HG03460 (cell line): ENCODE measurements around the gene PTTG1IP.

Source experiments
- ATAC-seq: cut with Tn5 transposase; IDR thresholded peaks from one replicate; pipeline ENCODE4 v1.9.1; 2021; ENCODE audit not compliant: unreplicated experiment

PTTG1IP gene

DNA sequence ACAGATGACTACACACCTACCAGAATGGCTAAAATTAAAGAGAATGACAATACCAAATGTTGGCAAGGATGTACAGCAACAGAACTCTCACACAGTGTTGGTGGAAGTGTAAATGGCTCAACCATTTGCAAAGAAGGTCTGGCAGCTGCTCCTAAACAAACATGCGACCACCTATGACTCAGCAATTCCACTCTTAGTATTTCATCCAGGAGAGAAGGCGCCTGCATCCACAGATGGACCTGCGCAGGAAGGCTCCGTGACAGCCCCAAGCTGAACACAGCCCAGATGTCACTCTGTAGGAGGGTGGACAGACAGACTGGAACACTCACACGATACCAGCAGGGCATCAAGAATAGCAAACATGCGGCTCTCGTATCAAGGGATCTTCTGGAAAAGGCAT lies 6.7 kb downstream of the PTTG1IP start:
- no peak for ATAC-seq

GRCh38 chr21:44865561-44866280 lies 7.8 kb downstream of the PTTG1IP start:
- no peak for ATAC-seq

DNA sequence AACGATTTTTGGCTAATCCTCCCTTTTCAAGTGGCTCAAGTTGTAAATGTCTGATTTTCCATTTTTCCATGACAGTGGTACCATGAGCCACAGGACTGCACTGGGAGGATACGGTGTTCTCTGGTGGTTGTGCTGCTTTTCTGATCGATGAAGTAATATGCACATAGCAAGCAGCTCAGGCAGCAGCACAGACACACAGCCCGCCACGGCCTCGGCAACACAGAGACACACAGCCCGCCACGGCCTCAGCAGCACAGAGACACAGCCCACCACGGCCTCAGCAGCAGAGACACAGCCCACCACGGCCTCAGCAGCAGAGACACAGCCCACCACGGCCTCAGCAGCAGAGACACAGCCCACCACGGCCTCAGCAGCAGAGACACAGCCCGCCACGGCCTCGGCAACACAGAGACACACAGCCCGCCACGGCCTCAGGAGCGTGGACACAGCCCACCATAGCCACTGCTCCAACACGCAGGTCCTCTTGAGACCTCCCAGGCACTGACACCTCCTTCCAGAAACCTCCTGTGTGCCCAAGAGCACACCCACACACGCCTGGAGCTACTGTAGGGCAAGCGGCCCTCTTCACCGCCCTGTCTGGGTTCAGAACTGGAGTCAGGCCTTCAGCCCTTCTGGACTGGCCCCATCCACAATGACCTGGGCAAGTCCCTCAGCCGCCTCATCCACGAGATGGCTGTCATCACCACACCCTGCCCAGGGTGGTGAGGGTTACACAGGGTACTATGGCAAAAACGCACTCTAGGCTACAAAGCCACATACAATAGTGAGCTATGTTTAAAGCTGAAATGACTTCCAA lies 10.4 kb downstream of the PTTG1IP start:
- ATAC-seq = no peak

DNA sequence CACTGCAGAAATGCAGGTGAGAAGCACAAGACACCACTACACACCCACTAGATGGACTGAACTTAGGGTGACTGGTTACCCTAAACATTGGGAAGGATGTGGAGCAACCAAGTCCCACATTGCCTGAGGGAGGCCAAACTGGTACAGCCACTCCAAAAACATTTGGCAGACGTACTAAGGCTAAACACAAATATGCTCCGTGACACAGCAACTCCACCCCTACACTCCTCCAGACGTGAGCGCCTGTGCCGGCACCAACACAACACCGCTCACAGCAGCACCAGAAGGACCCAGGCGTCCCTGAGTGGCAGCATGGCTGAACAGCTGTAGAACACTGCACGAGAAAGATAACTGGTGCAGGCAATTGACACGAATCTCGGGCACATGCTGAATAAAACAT lies 14.7 kb downstream of the PTTG1IP start:
- no peak for ATAC-seq

- ATAC-seq = no peak
Measured at GRCh38 chr21:44858291-44858690, 15.2 kb downstream of the PTTG1IP start.

DNA sequence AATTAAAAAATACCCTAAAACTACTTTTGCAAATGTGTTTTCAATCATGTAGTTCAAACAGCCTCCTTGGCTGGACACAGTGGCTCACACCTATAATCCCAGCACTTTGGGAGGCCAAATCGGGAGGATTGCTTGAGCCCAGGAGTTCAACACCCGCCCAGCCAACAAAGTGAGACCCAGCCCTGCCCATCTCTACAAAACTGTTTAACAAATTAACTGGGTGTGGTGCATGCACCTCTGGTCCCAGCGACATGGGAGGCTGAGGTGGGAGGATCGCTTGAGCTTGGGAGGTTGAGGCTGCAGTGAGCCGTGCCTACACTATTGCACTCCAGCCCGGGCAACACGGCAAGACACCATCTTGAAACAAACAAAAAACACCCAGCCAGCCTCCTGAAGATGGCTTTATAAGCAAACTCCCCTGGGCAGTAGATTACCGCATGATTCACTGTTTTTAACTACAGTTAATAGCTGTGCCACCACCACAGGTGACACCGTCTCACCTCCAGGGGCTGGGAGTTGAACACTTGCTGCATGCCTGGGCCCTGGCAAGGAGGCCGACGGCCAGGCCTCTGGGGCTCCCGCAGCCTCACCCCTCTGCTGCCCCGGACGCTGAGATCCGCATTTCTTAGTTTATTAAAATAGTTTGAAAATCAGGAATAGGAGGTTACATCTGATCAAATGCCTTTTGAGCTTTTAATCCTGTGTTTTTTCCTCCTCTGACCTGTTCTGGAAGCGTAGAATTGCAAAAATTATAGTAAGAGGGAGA lies 16.2 kb downstream of the PTTG1IP start:
- ATAC-seq = no peak

DNA sequence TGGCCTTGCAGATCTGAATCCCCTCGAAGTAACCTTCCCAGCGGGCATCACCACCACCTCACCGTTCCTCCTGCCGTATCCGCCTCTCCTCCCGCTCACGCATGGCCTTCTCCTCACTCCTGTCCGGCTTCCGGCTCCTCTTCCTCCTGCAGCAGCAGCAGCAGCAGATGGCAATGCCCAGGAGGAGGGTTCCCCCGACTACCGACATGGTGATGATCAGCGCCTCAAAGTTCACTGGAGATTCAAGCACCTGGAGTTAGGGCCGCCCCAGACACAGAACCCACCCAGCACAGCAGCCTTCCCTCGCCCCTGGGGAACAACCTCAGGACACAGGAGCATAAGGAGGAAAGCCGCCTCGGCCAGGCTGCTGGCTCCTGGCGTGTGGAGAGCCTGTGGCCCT lies 17.4 kb downstream of the PTTG1IP start:
- no peak for ATAC-seq

GRCh38 chr21:44855572-44855971 lies 17.9 kb downstream of the PTTG1IP start:
- no peak for ATAC-seq

- ATAC-seq = no peak
Measured at GRCh38 chr21:44854664-44855446, 18.6 kb downstream of the PTTG1IP start.

DNA sequence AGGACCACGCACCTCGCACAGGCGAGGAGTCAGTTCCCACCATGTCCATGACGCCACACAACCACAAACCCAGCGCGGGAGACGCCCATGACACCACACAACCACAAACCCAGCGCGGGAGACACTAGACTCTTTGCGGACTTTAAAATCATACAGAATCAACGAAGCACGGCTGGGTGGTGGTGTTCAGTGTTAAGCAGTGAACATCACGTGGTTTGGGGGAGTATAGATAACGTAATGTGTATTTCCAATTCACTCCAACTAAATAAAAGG lies 19.2 kb downstream of the PTTG1IP start:
- no peak for ATAC-seq

- no peak for ATAC-seq
Measured at GRCh38 chr21:44853601-44854390, 19.7 kb downstream of the PTTG1IP start.

- ATAC-seq = no peak
Measured at GRCh38 chr21:44850905-44851657, 22.4 kb downstream of the PTTG1IP start.

- no peak for ATAC-seq
Measured at GRCh38 chr21:44850208-44850800, 23.2 kb downstream of the PTTG1IP start.

DNA sequence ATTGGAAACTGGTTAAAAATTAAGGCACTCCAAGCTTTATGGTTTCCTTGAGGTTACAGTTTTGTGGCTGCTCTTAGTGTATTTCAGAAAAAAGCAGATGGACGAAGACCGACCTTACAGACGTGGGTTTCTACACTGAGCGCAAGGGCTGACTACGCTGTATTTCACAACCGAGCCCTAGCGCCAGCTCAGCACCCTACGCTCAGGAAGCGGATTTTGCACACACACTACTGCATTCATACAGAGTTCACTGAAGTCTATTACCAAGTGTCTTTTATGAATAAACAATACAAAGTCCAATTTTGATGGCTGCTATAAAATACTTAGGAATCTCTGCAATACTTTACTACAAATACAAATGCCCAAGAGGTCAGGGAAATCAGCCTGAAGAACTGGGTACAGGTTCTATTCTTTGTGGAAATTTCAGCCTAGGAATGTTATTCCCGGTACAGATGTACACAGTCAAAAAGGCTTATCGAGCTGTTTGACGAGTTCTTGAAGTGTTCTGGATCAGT lies 23.8 kb downstream of the PTTG1IP start:
- no peak for ATAC-seq

- no peak for ATAC-seq
Measured at GRCh38 chr21:44848821-44849521, 24.5 kb downstream of the PTTG1IP start.

GRCh38 chr21:44847261-44848056 lies 26.0 kb downstream of the PTTG1IP start:
- no peak for ATAC-seq

DNA sequence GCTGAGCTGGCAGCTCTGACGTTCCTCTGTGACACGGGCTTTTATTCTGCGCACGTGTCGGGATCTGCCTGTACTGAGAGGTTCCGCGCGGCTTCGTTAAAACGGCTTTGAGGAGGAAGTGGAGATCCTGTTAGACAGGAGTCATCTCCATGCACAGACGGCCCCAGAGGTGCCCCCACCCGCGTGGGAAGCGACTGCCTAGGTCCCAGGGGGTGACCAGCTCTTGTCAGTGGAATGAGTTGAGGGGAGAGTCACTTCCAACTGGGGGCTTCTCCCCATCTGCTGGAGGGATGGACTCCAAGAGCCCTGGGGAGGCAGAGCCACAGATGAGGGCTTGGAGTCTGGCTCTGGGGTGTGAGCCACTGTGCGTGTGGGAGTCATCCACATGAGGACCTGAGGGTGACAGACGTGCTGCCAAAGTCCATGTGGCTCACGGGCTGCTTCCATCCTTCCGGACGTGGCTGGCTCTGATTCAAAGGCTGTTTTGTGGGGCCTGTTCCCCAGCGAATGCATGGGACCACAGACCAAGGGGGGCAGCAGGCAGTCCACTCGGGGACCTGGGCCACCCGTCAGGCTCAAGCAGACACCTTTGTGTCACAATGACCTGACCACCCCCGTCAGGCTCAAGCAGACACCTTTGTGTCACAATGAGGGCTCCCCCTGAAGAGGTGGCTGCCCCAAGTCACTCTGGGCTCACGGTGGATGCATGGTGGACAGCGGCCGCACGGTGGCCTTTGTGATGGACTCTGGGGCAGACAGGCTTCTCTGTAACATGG lies 26.8 kb downstream of the PTTG1IP start:
- ATAC-seq = no peak
